ENCODE results near the gene NPTN.

DNA sequence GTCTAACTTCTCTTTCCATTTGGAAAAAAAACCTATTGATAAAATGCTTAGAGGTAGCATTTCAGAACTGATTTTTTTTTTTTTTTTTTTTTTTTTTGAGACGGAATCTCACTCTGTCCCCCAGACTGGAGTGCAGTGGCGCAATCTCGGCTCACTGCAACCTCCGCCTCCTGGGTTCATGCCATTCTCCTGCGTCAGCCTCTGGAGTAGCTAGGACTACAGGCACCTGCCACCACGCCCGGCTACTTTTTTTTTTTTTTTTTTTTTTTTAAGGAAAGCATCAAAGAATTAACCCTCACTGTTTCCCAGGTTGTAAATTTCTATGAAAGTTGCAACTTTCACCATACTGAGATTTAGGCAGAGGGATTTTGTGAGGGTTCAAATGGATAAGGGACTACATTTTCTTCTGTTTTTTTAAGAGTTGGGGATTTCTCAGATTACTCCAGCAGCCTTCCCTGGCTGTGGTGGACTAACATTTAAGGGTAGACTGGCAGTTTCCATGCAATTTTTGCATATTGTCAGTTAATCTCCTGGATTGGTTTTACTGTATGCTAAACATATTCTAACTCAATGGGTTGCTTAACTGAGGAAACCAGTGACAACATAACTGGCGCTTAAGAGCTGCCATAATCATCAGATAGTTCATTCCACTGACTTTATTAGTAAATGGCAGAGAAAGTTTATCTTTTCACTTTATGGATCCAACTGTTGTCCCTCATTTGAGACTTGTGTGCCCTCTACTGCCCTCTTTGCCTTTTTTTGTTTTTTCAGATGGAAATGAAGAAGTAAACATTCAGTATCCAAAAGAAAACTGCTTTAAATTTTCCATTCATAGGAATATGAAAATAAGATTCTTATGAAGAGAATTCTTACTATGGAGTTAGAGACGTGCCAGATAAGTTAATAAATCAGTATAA is 93.7 kb downstream of the NPTN start:
- TF ChIP-seq, protein P1, sequence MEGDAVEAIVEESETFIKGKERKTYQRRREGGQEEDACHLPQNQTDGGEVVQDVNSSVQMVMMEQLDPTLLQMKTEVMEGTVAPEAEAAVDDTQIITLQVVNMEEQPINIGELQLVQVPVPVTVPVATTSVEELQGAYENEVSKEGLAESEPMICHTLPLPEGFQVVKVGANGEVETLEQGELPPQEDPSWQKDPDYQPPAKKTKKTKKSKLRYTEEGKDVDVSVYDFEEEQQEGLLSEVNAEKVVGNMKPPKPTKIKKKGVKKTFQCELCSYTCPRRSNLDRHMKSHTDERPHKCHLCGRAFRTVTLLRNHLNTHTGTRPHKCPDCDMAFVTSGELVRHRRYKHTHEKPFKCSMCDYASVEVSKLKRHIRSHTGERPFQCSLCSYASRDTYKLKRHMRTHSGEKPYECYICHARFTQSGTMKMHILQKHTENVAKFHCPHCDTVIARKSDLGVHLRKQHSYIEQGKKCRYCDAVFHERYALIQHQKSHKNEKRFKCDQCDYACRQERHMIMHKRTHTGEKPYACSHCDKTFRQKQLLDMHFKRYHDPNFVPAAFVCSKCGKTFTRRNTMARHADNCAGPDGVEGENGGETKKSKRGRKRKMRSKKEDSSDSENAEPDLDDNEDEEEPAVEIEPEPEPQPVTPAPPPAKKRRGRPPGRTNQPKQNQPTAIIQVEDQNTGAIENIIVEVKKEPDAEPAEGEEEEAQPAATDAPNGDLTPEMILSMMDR (IDR thresholded peaks at IDR 0.05; ENCODE audit: insufficient read depth, low read length), result no peak
- TF ChIP-seq POLR2AphosphoS5 (IDR thresholded peaks at IDR 0.05; ENCODE audit: low read depth), result no peak
